BLaER1 (cell line): ENCODE data around the gene PRSS38.

Experiments used
- H3K27ac ChIP-seq: shearing (Covaris generic); formaldehyde crosslinking; 2 replicates; pipeline ENCODE4 v1.8.1; 2022
- H3K27me3 ChIP-seq: shearing (Covaris generic); formaldehyde crosslinking; 2 replicates; pipeline ENCODE4 v1.8.1; 2022
- H3K36me3 ChIP-seq: shearing (Covaris generic); formaldehyde crosslinking; 2 replicates; pipeline ENCODE4 v1.8.1; 2022
- H3K4me1 ChIP-seq: shearing (Covaris generic); formaldehyde crosslinking; 2 replicates; pipeline ENCODE4 v1.8.1; 2022
- H3K4me2 ChIP-seq: shearing (Covaris generic); formaldehyde crosslinking; 2 replicates; pipeline ENCODE4 v1.8.1; 2022
- H3K4me3 ChIP-seq: shearing (Covaris generic); formaldehyde crosslinking; 2 replicates; pipeline ENCODE4 v1.8.1; 2022
- H3K9ac ChIP-seq: shearing (Covaris generic); formaldehyde crosslinking; 2 replicates; pipeline ENCODE4 v1.8.1; 2022
- H3K9me3 ChIP-seq: shearing (Covaris generic); formaldehyde crosslinking; 2 replicates; pipeline ENCODE4 v1.8.1; 2022
- H4K20me1 ChIP-seq: shearing (Covaris generic); formaldehyde crosslinking; 2 replicates; pipeline ENCODE4 v1.8.1; 2022
- Cebpa-rat ChIP-seq: shearing (Covaris generic); IDR thresholded peaks from 2 replicates; pipeline ENCODE4 v1.8.1; 2022

The PRSS38 gene

DNA sequence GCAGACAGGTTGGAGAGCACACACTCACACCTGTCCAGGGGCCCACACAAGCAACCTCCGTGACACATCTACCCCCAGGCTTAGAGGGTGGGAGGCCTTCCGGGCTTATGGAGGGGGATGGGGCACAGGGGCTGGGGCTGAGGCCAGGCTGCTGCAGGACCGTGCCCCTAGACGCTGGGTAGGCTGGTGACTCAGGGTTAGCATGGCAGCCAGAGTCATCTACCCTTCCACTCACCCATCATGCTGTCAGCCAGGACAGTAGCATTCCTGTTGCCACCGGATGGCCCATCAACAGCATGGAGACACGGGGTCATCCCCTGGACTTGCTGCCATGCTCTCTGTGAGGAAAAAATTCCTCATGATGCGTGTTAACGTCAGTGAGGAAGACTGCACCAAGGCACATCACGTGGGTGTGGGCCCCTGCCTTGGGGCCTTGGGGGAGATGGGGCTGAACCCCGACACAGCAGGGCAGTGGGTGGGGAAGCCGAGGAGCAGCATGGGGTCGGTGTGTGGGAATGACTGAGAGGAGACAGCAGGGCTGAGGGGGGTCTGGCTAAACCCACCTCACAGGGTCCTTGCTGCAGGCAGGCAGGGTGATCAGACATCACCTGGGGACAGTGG, 79.5 kb downstream of the PRSS38 start:
- no peaks in the 10 kb centered on the region for H3K4me1 ChIP-seq
- H3K4me2 ChIP-seq: no peak overlapping the region
- no peak overlapping the region for H3K9ac ChIP-seq
- H3K36me3 ChIP-seq: no peaks in the 10 kb centered on the region
- H3K4me3 ChIP-seq: no peak overlapping the region
- H3K27me3 ChIP-seq: no peaks in the 10 kb centered on the region
- H4K20me1 ChIP-seq: no peaks in the 10 kb centered on the region
- no peaks in the 10 kb centered on the region for H3K9me3 ChIP-seq
- TF ChIP-seq Cebpa-rat: no peak
- no peak overlapping the region for H3K27ac ChIP-seq
